Esophagus muscularis mucosa (tissue), 4 donors: ENCODE data around the gene FAT3. TPM values are rescaled to one million over a fixed set of nuclear protein-coding genes. Genes with fewer than 3 reads are reported as not detected.

Experiments
- DNase-seq: peaks from one replicate; pipeline ENCODE4 v3.0.0-alpha.2; 2017; ENCODE audit errors: extremely low spot score
- H3K27ac ChIP-seq, 4 donors: fragments of 200-600 bp; sonication (generic); replicated peaks in 1 of 4; 1 replicate in 3 of 4; 2 replicates in 1 of 4; pipeline ENCODE4 v1.5.1; 2016 to 2019; ENCODE audit warnings: mild to moderate bottlenecking in 1 of 4
- H3K27me3 ChIP-seq, 4 donors: fragments of 200-600 bp; sonication (generic); one replicate each; pipeline versions ENCODE4 v1.5.1 to v1.6.0; 2016 to 2019
- H3K36me3 ChIP-seq, 4 donors: fragments of 200-600 bp; sonication (generic); one replicate each; pipeline ENCODE4 v1.5.1; 2016 to 2019
- H3K4me1 ChIP-seq, 4 donors: fragments of 200-600 bp; sonication (generic); one replicate each; pipeline ENCODE4 v1.5.1; 2016 to 2019
- H3K4me3 ChIP-seq, 4 donors: fragments of 200-600 bp; sonication (generic); 1 replicate in 2 of 4; 2 replicates in 2 of 4; pipeline ENCODE4 v1.5.1; 2016 to 2019; ENCODE audit warnings: mild to moderate bottlenecking in 4 of 4, moderate library complexity in 1 of 4
- H3K9me3 ChIP-seq, 4 donors: fragments of 200-600 bp; sonication (generic); 1 replicate in 3 of 4; 2 replicates in 1 of 4; pipeline ENCODE4 v1.5.1; 2016 to 2019
- EP300 ChIP-seq: sonication (generic); formaldehyde crosslinking; IDR thresholded peaks from one replicate; pipeline ENCODE4 v1.6.1; 2017; ENCODE audit warnings: antibody characterized with exemption
- WGBS: methylation state at CpG from one replicate; pipeline ENCODE4 v1.1.5; 2018; 5-methylcytosine and 5-hydroxymethylcytosine counted together
- intact Hi-C: fragments of 100-400 bp; cut with DNase I; formaldehyde crosslinking; loops from one replicate; pipeline ENCODE4 v1.15.1; 2023
- total RNA-seq, 4 donors: library from RNA; depleted of rRNA; stranded (reverse); fragments of >200 nt; gene quantifications; one replicate each; pipeline versions ENCODE4 v1.1.0 to v1.2.1, GENCODE V29; 2016
- TF ChIP-seq, protein P1 (sequence below), 3 experiments: fragments of 200-600 bp in 2 of 3; fragments of 450-650 bp in 1 of 3; sonication (generic) in 2 of 3; IDR thresholded peaks; one replicate each; pipeline ENCODE4 v1.5.1; 2017 to 2019; ENCODE audit warnings: antibody characterized with exemption in 3 of 3, mild to moderate bottlenecking in 2 of 3, moderate library complexity in 1 of 3

The FAT3 gene
- total RNA-seq, 4 donors from 2014 or later, result 6.5 to 18.8 (median 15.4) TPM

DNA sequence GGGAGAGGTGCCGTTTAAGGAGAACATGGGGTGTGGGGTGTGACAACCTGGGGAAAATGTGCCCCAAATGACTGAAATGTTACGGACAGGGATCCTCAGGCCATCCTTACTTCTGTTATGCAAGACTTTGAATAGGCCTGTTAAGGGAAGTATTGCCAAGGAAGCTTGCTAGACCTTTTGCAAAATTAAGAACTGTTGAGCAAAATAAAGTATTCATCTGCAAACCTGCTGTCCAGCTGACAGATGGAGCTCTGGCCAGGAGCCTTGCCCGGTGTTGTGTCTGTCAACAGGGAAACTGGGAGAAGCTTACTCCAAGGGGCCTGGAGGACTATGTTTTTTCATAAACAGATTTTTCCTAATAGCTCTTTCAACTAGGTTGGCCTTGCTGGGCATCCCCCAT is 48.0 kb downstream of the FAT3 start:
- peak; percentile 90 for DNase-seq
- H3K27ac ChIP-seq, result no peak overlapping the region
- no peak overlapping the region for H3K4me3 ChIP-seq
- no peaks in the 10 kb centered on the region for H3K36me3 ChIP-seq
- H3K9me3 ChIP-seq, result no peaks in the 10 kb centered on the region
- intact Hi-C loops, result no loop called here
- H3K27me3 ChIP-seq, result no peaks in the 10 kb centered on the region
- peaks cover 0 to 12% (median 7%) of the 10 kb centered on the region in 4 donors for H3K4me1 ChIP-seq
- 83% methylated on average over 3 of the region's 3 CpGs for WGBS
- no peak for TF ChIP-seq EP300
- TF ChIP-seq, protein P1, sequence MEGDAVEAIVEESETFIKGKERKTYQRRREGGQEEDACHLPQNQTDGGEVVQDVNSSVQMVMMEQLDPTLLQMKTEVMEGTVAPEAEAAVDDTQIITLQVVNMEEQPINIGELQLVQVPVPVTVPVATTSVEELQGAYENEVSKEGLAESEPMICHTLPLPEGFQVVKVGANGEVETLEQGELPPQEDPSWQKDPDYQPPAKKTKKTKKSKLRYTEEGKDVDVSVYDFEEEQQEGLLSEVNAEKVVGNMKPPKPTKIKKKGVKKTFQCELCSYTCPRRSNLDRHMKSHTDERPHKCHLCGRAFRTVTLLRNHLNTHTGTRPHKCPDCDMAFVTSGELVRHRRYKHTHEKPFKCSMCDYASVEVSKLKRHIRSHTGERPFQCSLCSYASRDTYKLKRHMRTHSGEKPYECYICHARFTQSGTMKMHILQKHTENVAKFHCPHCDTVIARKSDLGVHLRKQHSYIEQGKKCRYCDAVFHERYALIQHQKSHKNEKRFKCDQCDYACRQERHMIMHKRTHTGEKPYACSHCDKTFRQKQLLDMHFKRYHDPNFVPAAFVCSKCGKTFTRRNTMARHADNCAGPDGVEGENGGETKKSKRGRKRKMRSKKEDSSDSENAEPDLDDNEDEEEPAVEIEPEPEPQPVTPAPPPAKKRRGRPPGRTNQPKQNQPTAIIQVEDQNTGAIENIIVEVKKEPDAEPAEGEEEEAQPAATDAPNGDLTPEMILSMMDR (IDR thresholded peaks at IDR 0.05), result no peak
